ENCODE data around the gene NLRP6. TPM values are rescaled to one million over a fixed set of nuclear protein-coding genes. Genes with fewer than 3 reads are reported as not detected.

NLRP6 gene
- total and polyA plus RNA-seq, 2 of the 4 experiments (the other 2 are of a cell fraction): not detected

DNA sequence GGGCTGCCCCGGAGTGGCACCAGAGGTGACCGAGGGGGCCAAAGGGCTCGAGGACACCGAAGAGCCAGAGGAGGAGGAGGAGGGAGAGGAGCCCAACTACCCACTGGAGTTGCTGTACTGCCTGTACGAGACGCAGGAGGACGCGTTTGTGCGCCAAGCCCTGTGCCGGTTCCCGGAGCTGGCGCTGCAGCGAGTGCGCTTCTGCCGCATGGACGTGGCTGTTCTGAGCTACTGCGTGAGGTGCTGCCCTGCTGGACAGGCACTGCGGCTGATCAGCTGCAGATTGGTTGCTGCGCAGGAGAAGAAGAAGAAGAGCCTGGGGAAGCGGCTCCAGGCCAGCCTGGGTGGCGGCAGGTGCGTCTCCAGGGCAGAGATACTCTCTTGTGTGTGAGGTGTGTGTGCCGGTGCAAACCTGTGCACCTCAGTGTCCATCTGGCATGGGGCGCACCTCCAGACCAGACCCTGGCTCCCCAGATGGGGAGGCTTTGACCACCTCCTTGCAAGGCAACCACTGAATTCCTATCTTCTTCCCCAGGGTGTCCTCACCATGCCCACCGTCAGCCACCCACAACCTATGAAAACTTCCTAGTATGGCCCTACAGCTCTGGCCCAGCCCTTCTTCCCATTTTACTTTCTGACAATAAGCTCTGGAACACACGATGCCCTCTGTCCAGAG is 3.4 kb downstream of the NLRP6 start:
- H3K4me1 ChIP-seq (ENCODE audit: control insufficient read depth, insufficient read depth, low read length): no peaks in the 10 kb centered on the region
- H2AFZ ChIP-seq (replicated peaks; ENCODE audit: low read length, poor library complexity): no peak overlapping the region
- H3K9me1 ChIP-seq (ENCODE audit: insufficient read depth, low read length): no peaks in the 10 kb centered on the region
- TF ChIP-seq RFX5 (IDR thresholded peaks at IDR 0.05; ENCODE audit: low read depth, low read length): no peak
- TF ChIP-seq CHD1 (IDR thresholded peaks at IDR 0.05; ENCODE audit: low read depth, low read length): no peak
- TF ChIP-seq MAFK (IDR thresholded peaks at IDR 0.05; ENCODE audit: low read depth, low read length): no peak
- TF ChIP-seq, protein P1, sequence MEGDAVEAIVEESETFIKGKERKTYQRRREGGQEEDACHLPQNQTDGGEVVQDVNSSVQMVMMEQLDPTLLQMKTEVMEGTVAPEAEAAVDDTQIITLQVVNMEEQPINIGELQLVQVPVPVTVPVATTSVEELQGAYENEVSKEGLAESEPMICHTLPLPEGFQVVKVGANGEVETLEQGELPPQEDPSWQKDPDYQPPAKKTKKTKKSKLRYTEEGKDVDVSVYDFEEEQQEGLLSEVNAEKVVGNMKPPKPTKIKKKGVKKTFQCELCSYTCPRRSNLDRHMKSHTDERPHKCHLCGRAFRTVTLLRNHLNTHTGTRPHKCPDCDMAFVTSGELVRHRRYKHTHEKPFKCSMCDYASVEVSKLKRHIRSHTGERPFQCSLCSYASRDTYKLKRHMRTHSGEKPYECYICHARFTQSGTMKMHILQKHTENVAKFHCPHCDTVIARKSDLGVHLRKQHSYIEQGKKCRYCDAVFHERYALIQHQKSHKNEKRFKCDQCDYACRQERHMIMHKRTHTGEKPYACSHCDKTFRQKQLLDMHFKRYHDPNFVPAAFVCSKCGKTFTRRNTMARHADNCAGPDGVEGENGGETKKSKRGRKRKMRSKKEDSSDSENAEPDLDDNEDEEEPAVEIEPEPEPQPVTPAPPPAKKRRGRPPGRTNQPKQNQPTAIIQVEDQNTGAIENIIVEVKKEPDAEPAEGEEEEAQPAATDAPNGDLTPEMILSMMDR (conservative IDR thresholded peaks at IDR 0.05; ENCODE audit: low read depth, low read length): no peak
- no peak for TF ChIP-seq BHLHE40 (IDR thresholded peaks at IDR 0.05; ENCODE audit: low read depth, low read length)
- no peak for TF ChIP-seq POLR2A (IDR thresholded peaks at IDR 0.05; ENCODE audit: low read depth, low read length)
- no peak for TF ChIP-seq MXI1 (IDR thresholded peaks at IDR 0.05; ENCODE audit: borderline replicate concordance, low read depth, low read length)
- no peak for TF ChIP-seq RCOR1 (IDR thresholded peaks at IDR 0.05; ENCODE audit: insufficient replicate concordance, low read length)
- TF ChIP-seq, protein P2, sequence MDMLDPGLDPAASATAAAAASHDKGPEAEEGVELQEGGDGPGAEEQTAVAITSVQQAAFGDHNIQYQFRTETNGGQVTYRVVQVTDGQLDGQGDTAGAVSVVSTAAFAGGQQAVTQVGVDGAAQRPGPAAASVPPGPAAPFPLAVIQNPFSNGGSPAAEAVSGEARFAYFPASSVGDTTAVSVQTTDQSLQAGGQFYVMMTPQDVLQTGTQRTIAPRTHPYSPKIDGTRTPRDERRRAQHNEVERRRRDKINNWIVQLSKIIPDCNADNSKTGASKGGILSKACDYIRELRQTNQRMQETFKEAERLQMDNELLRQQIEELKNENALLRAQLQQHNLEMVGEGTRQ (IDR thresholded peaks at IDR 0.05; ENCODE audit: low read depth, low read length): no peak
- TF ChIP-seq, protein P3, sequence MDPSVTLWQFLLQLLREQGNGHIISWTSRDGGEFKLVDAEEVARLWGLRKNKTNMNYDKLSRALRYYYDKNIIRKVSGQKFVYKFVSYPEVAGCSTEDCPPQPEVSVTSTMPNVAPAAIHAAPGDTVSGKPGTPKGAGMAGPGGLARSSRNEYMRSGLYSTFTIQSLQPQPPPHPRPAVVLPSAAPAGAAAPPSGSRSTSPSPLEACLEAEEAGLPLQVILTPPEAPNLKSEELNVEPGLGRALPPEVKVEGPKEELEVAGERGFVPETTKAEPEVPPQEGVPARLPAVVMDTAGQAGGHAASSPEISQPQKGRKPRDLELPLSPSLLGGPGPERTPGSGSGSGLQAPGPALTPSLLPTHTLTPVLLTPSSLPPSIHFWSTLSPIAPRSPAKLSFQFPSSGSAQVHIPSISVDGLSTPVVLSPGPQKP (IDR thresholded peaks at IDR 0.05; ENCODE audit: borderline replicate concordance, low read depth, low read length): no peak
- H4K8ac ChIP-seq (ENCODE audit: low read depth in 2 of 2, low read length in 2 of 2): no peak overlapping the region
- POLR2A ChIA-PET (ENCODE audit: unreplicated experiment): no interaction called here
- ATAC-seq (ENCODE audit: low read depth): no peak
- no peak overlapping the region for H3K9ac ChIP-seq (ENCODE audit: low read depth, low read length)
- no peak for DNase-seq
- H3K9me3 ChIP-seq (ENCODE audit: control insufficient read depth, insufficient read depth, low read length): peaks cover 4% of the 10 kb centered on the region
- H4K91ac ChIP-seq (ENCODE audit: insufficient read depth, low read depth, low read length): no peak overlapping the region
- H3K56ac ChIP-seq (ENCODE audit: extremely low read depth, insufficient read depth, low read length): no peak overlapping the region
- no peaks in the 10 kb centered on the region for H3K36me3 ChIP-seq (ENCODE audit: control insufficient read depth, insufficient read depth, low read length)
- H3K23ac ChIP-seq (ENCODE audit: low read depth, low read length): no peak overlapping the region
- no peak overlapping the region for H3K18ac ChIP-seq (ENCODE audit: low read depth, low read length)
- H3K4me3 ChIP-seq (ENCODE audit: insufficient read depth, low read depth, low read length): no peak overlapping the region
- no peak overlapping the region for H2BK20ac ChIP-seq (ENCODE audit: low read depth, low read length)
- H2AK5ac ChIP-seq (ENCODE audit: low read depth, low read length): no peak overlapping the region
- H2BK120ac ChIP-seq (ENCODE audit: low read depth, low read length): no peak overlapping the region
- no peak overlapping the region for H2BK5ac ChIP-seq (ENCODE audit: low read depth, low read length, poor library complexity, severe bottlenecking)
- dilution Hi-C loops (cut with HindIII; ENCODE audit: low sequenced_read_pairs, unreplicated experiment) (no loop called here), in situ Hi-C loops (cut with MboI; ENCODE audit: low sequenced_read_pairs) (loop anchor here (10.0 kb wide), 1 partner anchor 57 kb away; no protein-coding TSS in a partner anchor), intact Hi-C loops (cut with micrococcal nuclease) (no loop called here)
- H3K4ac ChIP-seq (ENCODE audit: low read depth, low read length): no peak overlapping the region
- BruUV-seq (replicated peaks): no TSS peak
- peaks cover 70% of the 10 kb centered on the region for H3K27me3 ChIP-seq (ENCODE audit: control insufficient read depth, insufficient read depth, low read length)
- H4K5ac ChIP-seq (ENCODE audit: low read depth, low read length): no peak overlapping the region
- no peaks in the 10 kb centered on the region for H4K20me1 ChIP-seq (ENCODE audit: insufficient read depth, low read length)
- no peak overlapping the region for H2BK15ac ChIP-seq (ENCODE audit: low read depth, low read length)
- H3K14ac ChIP-seq (replicated peaks; ENCODE audit: low read depth, low read length): no peak overlapping the region
- H2AK9ac ChIP-seq (replicated peaks; ENCODE audit: low read depth, low read length, poor library complexity): no peak overlapping the region
- CTCF ChIA-PET: interaction anchor here (0.6 kb wide), 1 partner anchor 19 kb away, joined by 7 read pairs; no protein-coding TSS in a partner anchor
- no peak overlapping the region for H3K27ac ChIP-seq (ENCODE audit: insufficient read depth, low read length)
- 23% methylated on average over 10 of the region's 26 CpGs; no CpG with 5 or more reads in 1 of the 2 experiments for WGBS, 2 experiments (ENCODE audit: extremely low coverage in 2 of 2, insufficient read length in 1 of 2)
- no peaks in the 10 kb centered on the region for H3K79me1 ChIP-seq (ENCODE audit: low read depth in 1 of 2, low read length in 2 of 2)
- H3K4me2 ChIP-seq (ENCODE audit: low read depth, low read length): no peak overlapping the region
